Hypothalamus (tissue), 51 donors: ENCODE data around the gene DPEP2.

Experiments used
- DNase-seq, 51 donors: peaks; one replicate each; lab custom pipeline; 2025; lab: John Stamatoyannopoulos, UW

Gene DPEP2

DNA sequence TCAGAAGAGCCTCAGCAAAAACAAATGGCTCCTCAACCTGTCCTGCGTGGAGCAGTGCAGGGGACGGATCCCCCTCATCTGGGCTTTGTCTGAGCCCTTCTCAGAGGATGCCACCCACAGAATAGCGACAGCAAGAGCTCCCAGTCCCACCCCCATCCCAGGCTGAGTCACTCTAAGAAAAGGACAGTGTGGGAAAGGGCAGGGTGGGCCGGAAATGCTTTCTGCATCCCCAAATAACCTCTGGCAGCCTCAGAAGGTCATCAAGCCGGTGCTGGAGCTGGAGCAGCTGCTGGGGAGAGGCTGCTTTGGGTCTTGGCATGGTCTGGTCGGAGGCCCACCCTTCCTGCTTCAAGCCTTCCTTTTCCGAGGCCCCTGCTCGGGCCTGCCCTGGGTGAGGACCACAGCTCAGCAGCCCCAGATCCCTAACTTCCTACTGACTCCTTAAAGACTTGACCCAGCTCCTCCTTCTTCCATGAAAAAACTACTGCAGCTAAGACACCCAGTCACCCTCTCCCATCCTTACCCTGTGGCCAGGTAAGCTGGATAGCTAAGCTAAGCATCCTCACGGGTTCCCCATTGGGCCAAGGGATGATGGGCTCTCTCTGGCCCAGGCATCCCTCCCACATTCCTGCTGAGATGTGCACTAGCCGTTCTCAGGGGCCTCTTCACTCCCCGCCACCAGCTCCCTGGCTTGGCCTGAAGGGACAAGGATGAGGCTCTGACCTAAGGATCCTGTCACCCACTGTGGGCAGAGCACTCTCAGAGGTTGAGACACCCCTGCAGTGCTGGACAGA lies 39.6 kb downstream of the DPEP2 start:
- DNase-seq: no peak

DNA sequence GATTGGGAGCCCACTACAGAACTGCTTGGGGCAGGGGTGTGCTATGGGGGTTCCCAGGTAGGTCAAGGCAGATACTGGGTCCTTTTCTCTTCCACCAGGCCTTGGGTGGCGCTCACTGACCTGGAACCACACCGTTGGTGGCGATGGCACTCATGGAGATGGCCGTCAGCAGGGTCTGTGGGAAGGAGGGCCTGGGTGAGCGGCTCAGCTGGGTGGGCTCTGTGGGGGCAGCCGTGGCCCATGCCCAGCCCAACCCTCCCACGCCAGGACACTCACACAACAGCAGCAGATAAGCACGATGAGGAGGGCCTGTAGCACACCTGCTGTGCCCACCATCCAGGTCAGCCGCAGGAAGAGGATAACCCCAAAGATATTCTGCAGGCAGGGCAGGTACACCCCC lies 41.7 kb downstream of the DPEP2 start:
- DNase-seq: no peak

DNA sequence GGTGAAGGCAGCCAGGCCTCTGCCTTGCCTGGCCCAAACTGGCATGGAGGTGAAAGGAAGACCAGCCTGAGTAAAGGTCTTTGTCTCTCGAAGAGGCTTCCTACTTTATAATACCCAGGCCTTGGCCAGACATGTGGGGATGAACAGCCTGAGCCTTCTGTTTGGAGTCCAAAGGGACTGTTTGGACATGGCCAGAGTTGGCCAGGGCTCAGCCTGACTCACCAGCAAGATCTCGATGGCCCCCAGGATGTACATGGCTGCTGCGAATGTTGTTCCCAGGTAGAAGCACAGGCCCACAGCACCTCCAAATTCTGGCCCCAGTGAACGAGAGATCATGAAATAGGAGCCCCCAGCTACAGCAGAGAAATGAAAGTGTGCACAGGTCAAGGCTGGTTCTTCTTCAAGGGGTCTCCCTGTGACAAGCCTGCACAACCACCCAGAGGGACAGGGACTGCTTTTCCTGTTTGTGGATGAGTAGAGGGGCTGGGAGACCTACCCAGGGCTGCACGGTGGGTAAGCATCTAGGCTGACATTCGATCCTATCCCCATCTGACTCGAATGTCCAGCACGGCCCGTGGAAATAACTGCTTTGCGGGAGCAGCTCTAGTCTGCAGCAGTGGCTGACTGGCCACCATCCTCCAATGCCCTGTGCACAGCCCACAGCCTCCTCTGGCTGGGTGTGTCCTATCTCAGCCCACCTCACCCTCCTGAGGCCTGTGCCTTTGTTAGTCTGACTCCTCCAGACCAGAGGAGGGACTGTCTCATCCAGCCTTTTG lies 44.7 kb downstream of the DPEP2 start:
- no peak for DNase-seq

DNA sequence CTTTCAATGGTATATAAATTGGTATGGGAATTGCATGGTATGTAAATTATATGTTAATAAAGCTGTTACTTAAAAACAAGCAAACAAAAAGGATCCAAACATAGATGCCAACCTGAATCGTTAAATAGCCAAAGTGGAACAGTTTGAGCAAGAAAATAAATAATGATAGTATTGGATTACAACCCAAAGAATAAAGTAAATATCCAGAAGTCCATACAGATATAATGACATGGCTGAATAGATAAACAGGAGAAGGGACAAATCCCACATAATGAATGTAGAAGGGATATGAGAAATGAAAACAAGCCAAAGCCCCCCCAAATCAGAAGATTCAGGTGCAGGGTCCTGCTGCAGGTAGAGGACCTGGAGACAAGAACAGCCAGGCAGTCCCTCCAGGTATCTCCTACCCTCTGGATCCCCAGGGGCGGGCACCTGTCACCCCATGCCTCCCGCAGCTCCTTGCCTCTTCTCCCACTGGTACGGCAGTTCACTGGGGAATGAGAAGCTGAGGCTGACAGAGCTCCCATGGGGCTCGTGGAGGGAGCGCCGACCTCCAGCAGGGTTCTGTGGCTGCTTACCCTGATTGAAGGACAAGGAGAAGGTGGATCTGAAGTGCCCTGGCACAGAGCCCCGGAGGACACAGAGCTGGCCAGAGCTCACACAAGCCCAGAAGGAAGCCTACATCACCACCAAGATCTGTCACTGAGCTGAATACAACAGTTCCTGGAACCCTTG lies 45.5 kb downstream of the DPEP2 start:
- DNase-seq: no peak

DNA sequence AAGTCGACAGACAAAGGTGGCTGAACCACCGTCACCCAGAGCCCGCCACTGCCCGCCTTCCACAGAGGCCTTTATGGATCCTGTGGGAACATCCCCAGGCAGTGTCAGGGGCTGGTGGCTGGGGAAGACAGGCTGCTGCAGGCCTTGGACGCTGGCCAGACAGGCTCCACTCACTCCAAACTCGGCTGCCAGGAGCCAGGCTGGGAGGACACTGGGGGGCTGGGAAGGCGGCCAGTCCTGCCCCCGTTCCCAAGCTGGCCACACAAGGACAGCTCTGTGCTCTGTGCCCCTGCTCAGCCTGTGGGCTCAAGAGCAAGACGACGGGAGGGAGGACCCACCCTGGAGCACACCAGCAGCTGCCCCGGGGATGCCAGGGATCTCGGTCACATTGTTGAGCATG lies 47.8 kb downstream of the DPEP2 start:
- DNase-seq: peak; percentile 19 to 96 (median 85)

DNA sequence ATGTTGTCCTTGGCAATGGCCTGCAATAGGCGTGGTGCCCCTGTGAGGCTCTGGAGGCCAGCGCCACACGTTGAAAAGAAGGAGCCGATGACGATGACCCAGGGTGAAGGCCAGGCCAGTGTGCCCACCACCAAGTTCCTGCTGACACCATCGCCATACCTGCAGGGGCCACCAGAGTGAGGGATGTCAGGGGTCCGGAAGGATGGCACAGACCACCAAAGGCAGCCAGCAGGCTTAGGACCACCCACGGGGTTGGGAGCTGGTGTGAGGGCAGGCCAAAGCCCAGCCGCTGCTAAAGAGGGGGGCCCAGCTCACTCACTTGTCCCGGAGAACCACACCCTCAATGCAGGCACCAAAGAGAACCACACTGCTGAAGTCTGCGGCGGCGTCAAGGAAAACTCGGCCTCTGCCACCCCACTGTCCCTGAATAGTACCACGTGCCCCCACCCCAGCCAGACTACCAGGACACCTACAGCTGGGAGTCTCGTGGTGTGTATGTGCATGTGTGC lies 48.9 kb downstream of the DPEP2 start:
- no peak for DNase-seq

DNA sequence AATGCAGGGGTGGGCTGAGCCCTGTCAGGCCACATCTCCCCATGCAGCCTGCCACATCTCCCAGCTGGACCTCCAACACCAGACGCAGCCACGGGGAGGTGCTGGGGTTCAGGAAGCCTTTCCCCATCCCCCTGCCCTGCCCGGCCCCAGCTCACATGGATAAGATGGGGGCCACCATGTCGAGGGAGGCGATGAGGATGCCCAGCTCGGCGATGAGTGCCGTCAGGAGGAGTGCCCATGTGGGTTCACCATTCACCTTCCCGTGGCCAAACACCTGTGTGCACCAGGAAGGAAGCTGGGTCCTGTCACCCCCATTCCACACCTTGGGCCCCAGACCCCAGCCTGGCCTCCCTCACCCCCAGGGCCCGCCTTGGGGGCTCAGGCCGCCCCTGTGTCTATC lies 49.6 kb downstream of the DPEP2 start:
- no peak for DNase-seq

DNA sequence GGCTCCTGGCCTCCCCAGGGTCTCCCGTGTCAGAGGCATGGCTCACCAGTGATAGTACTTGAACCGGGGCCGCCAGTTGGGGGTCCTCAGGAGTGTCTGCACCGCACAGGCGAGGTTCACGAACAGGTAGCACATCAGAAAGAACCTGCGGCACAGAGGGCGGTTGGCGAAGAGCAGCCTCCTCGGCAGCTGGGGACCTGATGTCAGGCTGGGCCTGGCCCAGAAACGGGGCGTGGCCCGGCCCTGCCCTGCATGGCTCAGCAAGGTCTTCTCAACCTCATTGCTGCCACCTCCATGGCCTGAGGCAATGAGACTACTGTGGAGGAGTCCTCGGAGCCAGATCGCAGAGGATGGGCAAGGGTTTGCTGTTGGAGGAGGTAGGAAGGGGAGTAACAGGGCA lies 51.3 kb downstream of the DPEP2 start:
- no peak for DNase-seq

DNA sequence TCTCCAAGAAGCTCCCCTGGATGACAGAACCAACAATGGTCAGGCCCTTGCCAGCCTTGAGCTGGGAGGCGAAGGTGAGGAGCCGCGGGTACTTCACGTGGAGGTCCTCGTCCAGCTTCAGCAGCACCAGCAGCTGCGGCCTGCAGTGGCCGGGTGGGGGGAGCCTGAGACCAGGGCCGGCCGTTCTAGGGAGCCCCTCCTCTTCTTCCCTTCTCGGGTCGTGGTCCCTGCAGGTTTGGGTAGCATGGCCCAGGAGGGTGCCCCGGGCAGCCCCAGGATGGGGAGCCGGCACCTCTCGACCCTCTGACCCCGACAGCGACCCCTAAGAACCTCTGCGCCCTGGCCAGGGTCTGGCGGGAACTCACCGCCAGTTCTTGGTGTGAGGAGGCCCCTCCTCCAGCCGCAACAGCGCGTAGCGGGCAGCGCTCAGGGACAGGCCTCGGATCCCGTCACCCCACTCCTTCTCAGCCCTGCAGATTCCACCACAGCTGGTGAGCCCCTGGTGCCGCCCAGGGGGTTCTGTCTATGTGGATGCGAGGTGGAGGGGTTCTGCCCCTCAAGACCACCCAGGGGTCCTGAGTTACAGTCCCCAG lies 52.2 kb downstream of the DPEP2 start:
- DNase-seq: no peak

DNA sequence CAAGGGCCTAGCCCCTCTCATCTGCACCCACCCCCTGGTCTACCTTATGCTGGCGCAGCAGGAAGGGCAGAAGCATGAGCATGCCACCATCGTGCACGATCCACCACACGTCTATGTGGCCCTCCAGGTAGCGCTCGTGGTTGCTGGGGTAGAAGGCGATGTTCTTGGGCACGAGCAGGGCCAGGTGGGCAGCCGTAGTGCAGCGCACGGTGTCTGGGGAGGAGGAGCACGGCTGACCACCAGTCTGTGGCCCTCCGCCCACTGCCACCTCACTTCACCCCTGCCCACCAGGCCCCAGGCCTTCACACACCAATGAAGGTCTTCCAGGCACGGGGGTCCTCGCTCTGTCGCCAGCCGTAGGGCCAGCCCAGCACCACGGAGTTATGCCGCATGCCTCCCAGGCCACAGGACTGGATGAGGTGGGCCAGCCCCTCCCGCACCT lies 53.1 kb downstream of the DPEP2 start:
- DNase-seq: no peak

DNA sequence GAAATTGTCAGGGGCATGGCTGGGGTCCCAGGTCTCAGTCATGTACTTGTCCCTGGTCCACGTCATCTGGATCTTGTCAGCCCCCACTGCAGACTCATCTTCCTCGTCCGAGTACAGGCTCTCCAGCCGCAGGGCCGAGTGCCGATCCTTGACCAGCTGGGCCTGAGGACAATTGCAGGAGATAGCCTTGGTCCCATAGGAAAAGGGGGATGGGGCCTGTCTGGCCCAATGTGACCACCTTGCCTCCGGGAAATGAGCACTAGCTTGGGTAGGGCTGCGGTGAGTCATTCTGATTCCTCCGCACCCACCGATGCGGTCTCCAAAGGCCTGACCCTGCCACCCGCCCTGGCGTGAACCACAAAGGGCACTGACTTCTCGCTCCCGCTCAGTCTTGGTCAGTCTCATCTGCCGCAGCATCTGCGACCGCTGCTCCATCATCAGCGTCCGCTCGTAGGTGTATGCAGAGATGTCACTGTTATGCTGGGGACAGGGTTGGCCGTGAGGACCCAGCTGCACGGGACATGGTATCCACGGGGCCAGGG lies 53.8 kb downstream of the DPEP2 start:
- no peak for DNase-seq

DNA sequence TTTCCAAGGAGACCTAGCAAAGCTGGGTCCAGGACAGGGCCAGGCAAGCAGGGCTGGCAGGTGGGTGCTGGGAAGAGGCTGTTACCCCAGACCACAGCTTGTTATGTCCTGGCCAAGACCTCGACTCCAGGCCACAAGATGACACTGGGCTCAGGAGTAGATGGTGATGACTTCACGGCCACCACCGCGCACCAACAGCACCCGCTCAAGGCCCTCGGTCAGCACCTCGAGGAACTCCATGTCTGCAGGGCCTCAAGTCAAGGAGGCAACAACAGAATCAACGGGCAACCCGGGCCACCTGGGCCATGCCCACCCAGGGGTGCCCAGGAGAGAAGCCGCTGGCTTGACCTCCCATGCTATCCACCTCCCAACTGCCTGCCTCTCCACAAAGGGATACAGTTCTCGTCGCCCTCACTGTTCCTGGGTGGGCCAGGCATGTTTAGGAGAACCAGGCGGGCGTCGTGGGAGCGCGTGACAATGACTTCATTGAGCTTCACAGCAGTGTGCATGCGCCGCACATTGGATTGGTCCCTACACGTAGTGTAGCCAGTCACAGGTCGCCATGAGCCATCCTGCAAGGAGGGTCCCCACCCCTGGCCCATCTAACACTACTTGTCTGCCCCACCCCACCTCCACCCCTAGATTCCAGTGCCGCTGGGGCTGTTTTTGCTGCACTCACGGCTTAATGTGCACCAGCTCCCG lies 54.4 kb downstream of the DPEP2 start:
- peak in 1 of 51 donors; percentile 47 for DNase-seq

DNA sequence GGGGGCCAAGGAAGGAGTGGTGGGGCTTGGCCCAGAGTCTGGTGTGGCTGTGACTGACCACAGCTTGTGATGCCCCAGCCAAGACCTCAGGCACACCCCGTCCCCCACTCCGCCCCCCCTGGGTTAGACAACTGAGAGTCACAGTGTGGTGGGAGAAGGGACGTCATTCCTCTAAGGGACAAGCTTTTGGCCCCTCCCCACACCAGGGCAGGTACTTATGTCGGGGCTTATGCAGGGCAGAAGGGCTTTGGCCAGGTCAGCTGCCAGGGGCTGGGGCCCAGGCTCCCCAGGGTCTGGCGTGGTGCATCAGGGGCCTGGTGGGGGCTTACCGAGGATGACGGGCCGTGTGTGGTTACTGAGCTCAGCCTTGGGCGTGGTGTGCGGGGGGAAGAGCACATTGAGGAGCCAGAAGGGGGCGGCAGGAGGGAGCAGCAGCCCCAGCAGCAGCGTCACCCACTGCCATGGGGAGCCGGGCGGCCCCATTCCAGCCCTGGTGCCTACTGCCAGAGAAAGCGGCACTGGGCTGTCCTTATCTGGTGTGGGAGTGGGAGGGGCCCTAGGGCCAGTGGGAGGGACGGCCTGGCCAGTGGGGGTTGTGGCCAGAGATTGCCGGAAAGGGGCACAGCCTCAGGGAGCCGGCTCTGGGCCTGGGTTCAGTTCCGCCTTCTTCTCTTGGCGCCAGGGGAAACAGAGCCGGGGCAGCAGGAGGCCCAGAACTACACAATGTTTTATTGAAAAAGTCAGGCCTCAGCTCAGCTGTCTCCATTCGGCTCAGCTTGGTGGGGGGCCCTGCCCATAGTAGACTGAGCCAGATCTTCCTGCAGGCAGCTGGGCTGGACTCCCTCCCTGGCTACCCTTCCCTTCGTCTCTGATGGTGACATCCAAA lies 55.4 kb downstream of the DPEP2 start, which contains the start of gene LCAT:
Gene LCAT (minus strand): TSS at position 502 of the 886 bp plus-strand sequence. CDS start 19 bp downstream, at position 483.
- peak in 48 of 51 donors; percentile 17 to 91 (median 69) for DNase-seq

DNA sequence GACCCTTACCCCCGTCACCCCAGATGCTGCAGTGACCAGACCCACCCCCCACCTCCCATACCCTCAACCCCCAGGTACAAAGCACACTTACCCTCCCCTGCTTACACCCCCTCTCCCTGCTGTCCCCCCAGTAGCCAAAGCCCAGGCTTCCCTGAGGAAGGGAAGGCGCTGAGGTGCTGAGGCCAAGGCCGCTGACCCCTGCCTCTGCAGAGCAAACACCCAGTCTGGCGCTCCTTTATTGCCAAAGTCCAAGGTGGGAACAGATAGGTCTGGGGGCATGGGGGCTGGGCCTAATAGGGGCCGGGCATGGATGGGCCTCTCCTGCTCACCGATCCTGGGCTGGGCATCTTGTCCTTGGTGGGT lies 56.0 kb downstream of the DPEP2 start:
- no peak for DNase-seq

DNA sequence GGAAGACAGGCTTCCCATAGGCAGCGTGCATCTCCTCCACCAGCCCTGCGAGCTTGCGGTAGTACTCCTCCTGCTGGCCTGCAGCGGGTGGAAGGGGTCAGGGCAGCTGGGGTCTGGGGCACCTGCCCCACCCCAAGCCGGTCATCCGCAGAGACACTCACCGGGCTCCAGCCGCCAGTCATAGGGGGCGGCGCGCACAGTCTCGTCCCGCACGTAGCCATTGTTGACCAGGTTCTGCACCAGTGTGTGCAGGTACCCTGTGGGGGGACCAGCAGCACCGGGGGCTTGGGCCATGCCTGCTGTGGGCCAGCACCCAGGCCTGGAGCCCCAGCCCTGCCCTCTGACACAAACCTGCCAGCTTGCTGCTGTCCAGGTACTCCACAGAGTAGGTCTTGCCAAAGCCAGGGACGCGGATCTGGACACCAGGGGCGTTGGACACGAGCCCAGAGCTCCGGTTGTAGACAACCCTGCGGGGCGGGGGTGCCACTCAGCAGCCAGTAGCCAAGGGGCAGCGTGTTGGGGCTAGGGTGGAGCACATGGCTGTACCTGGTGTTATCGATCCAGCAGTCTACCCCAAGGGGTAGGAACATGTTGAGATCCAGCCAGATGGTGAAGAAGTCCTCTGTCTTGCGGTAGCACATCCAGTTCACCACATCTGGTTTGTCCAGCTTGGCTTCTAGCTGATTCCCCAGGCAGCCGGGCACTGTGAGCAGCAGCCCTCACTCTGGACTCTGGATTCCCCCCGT lies 56.6 kb downstream of the DPEP2 start:
- DNase-seq: no peak

DNA sequence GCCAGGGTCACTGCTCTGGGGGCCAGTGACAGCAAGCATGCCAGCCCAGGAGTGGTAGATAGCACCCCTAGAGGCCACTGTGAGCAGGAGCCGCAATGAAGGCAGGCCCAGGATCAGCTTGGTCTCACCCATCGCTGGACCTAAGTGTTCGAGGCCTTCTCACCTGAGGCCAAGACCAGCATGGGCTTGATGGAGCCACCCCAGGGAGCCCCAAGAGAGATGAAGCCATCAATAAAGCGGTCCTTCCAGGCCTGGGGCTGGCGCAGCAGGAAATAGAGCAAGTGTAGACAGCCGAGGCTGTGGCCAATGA lies 57.1 kb downstream of the DPEP2 start:
- DNase-seq: peak in 11 of 51 donors; percentile 14 to 39 (median 32)

DNA sequence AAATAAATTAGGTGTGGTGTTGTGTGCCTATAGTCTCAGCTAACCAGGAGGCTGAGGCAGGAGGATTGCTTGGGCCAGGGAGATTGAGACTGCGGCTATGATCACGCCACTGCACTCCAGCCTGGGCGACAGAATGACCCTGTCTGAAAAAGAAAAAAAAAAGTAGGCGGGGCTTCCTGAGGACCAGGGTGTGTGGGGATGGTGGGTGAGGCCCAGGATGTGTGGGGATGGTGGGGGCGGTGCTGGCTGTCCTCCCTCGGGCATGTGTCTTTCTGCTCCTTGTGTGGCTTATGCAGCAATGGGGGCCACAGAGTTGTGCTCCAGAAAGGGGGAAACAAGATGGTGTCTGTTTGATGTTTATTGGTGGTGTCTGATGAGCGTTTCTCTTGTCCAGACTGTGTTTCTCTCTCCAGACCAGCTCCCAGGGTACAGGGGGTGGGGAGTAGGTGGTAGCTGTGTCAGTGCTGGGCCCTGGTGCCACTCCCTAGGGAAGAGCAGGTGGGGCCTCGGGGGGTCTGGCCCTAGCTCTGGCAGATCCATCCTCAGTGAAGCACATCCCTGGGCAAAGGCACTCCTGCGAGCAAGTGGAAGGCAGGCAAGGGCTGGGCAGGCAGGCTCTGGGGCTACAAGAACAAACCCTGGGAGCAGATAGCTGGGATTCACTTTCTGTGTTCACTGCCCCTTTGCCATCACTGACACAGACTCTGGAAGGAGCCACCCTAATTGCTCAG lies 57.6 kb downstream of the DPEP2 start:
- DNase-seq: peak in 1 of 51 donors; percentile 14
